ENCODE results near the gene MRPL4.

DNA sequence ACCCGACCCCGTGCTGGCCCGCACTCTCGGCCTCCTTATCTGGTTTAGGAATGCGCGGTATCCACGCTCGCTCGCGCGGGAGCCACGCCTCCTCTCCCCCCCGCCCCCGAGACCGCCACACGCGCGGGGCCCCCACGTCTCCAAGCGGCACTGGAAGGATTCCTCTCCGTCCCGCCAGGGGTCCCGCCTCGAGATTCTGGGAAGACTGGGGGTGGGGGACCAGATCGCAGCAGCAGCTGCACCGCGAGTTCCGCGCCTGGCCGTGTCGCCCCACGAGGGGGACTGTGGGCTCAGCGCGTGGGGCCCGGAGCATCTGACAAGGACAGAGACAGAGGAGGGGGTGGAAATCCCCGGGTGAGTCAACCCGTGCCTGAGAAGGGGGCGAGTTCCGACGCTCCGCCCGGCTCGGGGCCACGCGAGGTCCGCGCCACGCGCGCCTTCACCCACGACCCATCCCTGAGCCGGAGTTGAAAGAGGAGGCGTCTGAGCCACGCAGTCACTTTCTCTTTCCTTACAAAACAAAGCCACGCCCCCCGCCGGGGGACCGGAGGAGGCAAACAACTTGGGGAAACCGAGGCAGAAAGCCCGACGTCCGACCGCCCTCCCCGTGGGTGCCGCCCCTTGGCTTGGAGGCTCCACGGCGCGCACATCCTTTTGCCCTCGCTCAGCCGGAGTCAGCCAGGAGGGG, 21.7 kb upstream of the MRPL4 start:
- TF ChIP-seq, protein P1, sequence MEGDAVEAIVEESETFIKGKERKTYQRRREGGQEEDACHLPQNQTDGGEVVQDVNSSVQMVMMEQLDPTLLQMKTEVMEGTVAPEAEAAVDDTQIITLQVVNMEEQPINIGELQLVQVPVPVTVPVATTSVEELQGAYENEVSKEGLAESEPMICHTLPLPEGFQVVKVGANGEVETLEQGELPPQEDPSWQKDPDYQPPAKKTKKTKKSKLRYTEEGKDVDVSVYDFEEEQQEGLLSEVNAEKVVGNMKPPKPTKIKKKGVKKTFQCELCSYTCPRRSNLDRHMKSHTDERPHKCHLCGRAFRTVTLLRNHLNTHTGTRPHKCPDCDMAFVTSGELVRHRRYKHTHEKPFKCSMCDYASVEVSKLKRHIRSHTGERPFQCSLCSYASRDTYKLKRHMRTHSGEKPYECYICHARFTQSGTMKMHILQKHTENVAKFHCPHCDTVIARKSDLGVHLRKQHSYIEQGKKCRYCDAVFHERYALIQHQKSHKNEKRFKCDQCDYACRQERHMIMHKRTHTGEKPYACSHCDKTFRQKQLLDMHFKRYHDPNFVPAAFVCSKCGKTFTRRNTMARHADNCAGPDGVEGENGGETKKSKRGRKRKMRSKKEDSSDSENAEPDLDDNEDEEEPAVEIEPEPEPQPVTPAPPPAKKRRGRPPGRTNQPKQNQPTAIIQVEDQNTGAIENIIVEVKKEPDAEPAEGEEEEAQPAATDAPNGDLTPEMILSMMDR (conservative IDR thresholded peaks at IDR 0.05; ENCODE audit: low read depth in 2 of 2): no peak
- TF ChIP-seq JUNB (IDR thresholded peaks at IDR 0.05; ENCODE audit: unreplicated experiment): no peak
- TF ChIP-seq, protein P2, sequence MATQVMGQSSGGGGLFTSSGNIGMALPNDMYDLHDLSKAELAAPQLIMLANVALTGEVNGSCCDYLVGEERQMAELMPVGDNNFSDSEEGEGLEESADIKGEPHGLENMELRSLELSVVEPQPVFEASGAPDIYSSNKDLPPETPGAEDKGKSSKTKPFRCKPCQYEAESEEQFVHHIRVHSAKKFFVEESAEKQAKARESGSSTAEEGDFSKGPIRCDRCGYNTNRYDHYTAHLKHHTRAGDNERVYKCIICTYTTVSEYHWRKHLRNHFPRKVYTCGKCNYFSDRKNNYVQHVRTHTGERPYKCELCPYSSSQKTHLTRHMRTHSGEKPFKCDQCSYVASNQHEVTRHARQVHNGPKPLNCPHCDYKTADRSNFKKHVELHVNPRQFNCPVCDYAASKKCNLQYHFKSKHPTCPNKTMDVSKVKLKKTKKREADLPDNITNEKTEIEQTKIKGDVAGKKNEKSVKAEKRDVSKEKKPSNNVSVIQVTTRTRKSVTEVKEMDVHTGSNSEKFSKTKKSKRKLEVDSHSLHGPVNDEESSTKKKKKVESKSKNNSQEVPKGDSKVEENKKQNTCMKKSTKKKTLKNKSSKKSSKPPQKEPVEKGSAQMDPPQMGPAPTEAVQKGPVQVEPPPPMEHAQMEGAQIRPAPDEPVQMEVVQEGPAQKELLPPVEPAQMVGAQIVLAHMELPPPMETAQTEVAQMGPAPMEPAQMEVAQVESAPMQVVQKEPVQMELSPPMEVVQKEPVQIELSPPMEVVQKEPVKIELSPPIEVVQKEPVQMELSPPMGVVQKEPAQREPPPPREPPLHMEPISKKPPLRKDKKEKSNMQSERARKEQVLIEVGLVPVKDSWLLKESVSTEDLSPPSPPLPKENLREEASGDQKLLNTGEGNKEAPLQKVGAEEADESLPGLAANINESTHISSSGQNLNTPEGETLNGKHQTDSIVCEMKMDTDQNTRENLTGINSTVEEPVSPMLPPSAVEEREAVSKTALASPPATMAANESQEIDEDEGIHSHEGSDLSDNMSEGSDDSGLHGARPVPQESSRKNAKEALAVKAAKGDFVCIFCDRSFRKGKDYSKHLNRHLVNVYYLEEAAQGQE (IDR thresholded peaks at IDR 0.05; ENCODE audit: unreplicated experiment): no peak
- no peak for TF ChIP-seq EZH2 (IDR thresholded peaks at IDR 0.05; ENCODE audit: low read depth, unreplicated experiment)
